ENCODE data around the gene COL9A2. TPM values are rescaled to one million over a fixed set of nuclear protein-coding genes. Genes with fewer than 3 reads are reported as not detected.

COL9A2 gene
- total RNA-seq, 1 donor from 2014 or later, result under 0.01 TPM

DNA sequence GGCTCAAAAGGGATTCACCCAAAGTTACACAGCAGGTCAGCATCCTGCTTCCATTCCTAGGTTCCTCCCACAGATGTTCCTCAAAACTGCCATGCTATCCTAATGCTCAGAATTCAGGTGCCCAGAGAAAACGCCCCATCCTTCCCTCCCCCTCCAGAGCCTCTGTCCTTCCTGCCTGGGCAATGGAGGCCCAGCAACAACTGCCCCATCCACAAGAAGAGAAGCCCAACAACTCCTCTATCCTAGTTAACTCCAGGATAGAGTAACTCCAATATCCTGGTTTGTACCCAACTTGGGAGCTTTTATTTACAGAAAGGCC, 16.9 kb downstream of the COL9A2 start:
- Histone ChIP-seq H3K36me3 (ENCODE audit: control insufficient read depth, insufficient read depth, low read length) (no peaks in the 10 kb centered on the region), H3K27me3 (ENCODE audit: control insufficient read depth, insufficient read depth, low read length) (no peaks in the 10 kb centered on the region), H3K4me3 (ENCODE audit: low read depth, low read length) (no peak overlapping the region)
- DNase-seq (ENCODE audit: low read depth) (no peak), FAIRE-seq (no peak)
- no peak for TF ChIP-seq CTCF (IDR thresholded peaks at IDR 0.05; ENCODE audit: insufficient read depth, low read length, severe bottlenecking)

GRCh38 chr1:40299366-40300248, 17.5 kb downstream of the COL9A2 start:
- Histone ChIP-seq H3K36me3 (ENCODE audit: control insufficient read depth, insufficient read depth, low read length) (no peaks in the 10 kb centered on the region), H3K4me3 (ENCODE audit: low read depth, low read length) (no peak overlapping the region), H3K27me3 (ENCODE audit: control insufficient read depth, insufficient read depth, low read length) (no peaks in the 10 kb centered on the region)
- no peak for DNase-seq (ENCODE audit: low read depth)
- FAIRE-seq, result no peak
- TF ChIP-seq CTCF (IDR thresholded peaks at IDR 0.05; ENCODE audit: insufficient read depth, low read length, severe bottlenecking), result no peak

DNA sequence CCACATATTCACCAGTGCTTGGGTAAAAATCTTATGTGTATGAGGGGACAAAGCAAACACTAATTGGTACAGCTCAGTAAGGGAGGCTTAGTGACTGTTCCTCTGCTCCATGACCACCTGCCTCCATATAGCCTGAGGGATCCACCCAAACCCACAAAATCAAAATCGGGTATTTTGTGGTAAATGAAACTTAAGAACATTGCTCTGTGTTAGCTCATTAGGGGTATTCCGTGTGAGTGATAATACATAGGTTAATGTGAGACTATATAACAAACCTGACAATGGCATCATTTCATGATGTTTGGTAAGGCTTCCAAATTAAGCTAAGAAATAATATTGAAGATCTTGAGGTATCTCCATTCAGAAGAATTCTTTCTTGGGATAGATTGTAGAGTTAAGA, 25.8 kb downstream of the COL9A2 start:
- H3K27me3 ChIP-seq (ENCODE audit: control insufficient read depth, insufficient read depth, low read length), result no peaks in the 10 kb centered on the region
- H3K36me3 ChIP-seq (ENCODE audit: control insufficient read depth, insufficient read depth, low read length), result peaks cover 8% of the 10 kb centered on the region
- H3K4me3 ChIP-seq (ENCODE audit: low read depth, low read length), result no peak overlapping the region
- FAIRE-seq (no peak), DNase-seq (ENCODE audit: low read depth) (no peak)
- no peak for TF ChIP-seq CTCF (IDR thresholded peaks at IDR 0.05; ENCODE audit: insufficient read depth, low read length, severe bottlenecking)

DNA sequence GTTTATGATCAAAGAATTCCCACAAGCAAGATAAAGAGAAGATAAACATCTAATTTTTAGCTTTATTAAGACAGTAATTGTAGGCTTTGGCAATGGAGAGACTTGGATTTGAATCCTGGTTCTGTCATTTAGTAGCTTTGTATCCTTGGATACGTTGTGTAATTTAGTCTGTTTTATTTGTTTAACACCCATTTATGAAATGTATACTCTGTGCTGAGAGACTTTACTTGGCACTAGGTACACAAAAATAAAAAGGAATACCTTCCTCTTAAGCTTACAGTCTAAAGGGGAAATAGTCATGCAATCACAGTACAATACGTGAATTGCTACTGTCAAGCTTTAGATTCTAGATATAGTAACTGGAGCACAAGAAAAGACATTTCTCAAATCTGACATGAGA, 35.2 kb downstream of the COL9A2 start:
- Histone ChIP-seq H3K36me3 (ENCODE audit: control insufficient read depth, insufficient read depth, low read length) (peaks cover 2% of the 10 kb centered on the region), H3K27me3 (ENCODE audit: control insufficient read depth, insufficient read depth, low read length) (no peaks in the 10 kb centered on the region), H3K4me3 (ENCODE audit: low read depth, low read length) (no peak overlapping the region)
- DNase-seq (ENCODE audit: low read depth), result no peak
- FAIRE-seq, result no peak
- TF ChIP-seq CTCF (IDR thresholded peaks at IDR 0.05; ENCODE audit: insufficient read depth, low read length, severe bottlenecking), result no peak

- FAIRE-seq, result no peak
- no peak for TF ChIP-seq CTCF (IDR thresholded peaks at IDR 0.05; ENCODE audit: insufficient read depth, low read length, severe bottlenecking)
- Histone ChIP-seq H3K27me3 (ENCODE audit: control insufficient read depth, insufficient read depth, low read length) (no peaks in the 10 kb centered on the region), H3K36me3 (ENCODE audit: control insufficient read depth, insufficient read depth, low read length) (peaks cover 3% of the 10 kb centered on the region), H3K4me3 (ENCODE audit: low read depth, low read length) (no peak overlapping the region)
- DNase-seq (ENCODE audit: low read depth), result no peak
These were observed 41.0 kb downstream of the COL9A2 start for GRCh38 chr1:40276122-40276521.

DNA sequence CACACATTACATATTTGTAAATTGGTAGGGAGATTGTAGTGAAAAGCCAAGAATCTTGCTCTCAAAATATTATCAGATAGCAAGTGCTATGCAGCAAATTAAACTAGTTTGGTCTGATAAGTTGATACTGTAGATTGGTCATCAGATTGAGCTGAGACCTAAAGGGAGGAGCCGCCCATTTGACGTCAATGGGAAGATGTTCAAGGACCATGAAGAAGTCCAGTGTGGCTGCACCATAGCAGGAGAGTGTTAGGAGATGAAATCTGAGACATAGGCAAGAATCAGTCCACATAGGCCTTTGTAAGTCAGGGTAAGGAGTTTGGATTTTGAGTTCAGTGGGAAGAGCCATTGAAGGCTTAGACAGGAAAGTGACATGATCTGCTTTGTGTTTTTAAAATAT, 42.8 kb downstream of the COL9A2 start:
- DNase-seq (ENCODE audit: low read depth) (no peak), FAIRE-seq (no peak)
- no peak for TF ChIP-seq CTCF (IDR thresholded peaks at IDR 0.05; ENCODE audit: insufficient read depth, low read length, severe bottlenecking)
- Histone ChIP-seq H3K36me3 (ENCODE audit: control insufficient read depth, insufficient read depth, low read length) (peaks cover 4% of the 10 kb centered on the region), H3K4me3 (ENCODE audit: low read depth, low read length) (no peak overlapping the region), H3K27me3 (ENCODE audit: control insufficient read depth, insufficient read depth, low read length) (no peaks in the 10 kb centered on the region)

All from bronchial epithelial cell (primary cell).